Right hindlimb (tissue), 1 donor: ENCODE results near the gene NIM1K.
"Not testable (repeated sequence)": the region's sequence is repeated elsewhere in the genome, so short reads cannot be mapped to it uniquely, and the experiment has no call there.

Experiments
- DNase-seq: peaks from one replicate; pipeline ENCODE4 v3.0.0-alpha.2; 2018

NIM1K gene

DNA sequence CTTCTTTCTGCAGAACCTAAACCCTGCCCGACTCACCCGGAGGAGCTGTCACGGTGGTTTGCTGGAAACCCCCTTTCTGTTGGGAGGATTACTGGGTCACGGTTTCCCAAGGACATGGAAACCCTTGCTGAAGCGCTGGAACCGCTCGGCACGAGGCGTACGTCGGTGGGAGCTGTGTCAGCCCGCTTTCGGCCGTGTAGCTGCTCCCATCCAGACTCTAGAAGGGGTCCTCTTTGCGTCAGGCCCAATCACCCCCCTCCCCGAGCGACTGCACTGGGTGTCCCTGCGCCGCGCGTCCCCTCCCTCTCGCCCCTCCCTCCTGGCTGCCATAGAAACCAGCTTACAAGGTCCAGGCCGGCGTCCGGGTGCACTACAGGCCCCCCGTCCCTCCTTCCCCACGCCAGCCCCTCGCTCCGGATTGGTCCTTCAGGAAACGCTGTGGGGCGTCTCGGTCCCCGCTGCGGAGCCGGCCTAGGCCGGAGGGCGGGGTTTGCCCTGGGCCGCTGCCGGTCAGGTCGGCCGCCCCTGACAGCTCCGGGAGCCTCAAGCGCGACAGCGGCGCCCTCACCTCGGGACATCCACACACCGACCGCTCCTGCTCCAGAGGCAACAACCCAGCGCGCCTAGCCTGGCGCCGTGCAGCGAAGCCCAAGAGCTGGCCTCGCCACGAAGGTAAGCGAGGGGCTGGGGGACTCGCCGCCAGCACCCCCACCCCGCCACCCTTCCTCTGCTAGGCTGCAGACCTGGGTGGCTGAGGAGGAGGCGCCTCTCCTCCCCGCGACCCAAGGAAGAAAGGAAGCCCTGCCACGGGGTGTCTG, at the start of gene NIM1K:
Gene NIM1K, plus strand, starts transcription at position 486 of the 818 bp plus-strand sequence. CDS start 53,551 bp downstream, outside the sequence.
- DNase-seq = peak; percentile 79

GRCh38 chr5:43145071-43145470, 47.0 kb upstream of the NIM1K start:
- no peak for DNase-seq

- DNase-seq = no peak
Measured at GRCh38 chr5:43146958-43147357, 45.1 kb upstream of the NIM1K start.

DNA sequence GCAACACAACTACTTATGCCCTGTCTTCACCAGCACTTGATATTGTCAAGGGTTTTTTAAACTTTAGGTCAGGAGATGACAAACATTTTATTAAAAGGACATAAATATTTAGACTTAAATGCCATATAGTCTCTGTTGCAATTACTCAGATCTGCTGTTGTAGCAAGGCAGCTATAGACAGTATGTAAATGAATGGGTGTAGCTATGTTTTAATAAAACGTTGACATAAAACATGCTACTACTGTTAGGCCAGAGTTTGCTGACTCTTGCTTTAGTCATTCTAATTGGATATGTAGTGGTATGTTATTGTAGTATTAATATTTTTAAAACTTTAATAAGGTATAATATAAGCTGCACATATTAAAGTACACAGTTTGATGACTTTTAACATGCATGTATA, 43.6 kb upstream of the NIM1K start:
- DNase-seq = no peak

GRCh38 chr5:43149231-43149630, 42.8 kb upstream of the NIM1K start:
- DNase-seq = no peak

DNA sequence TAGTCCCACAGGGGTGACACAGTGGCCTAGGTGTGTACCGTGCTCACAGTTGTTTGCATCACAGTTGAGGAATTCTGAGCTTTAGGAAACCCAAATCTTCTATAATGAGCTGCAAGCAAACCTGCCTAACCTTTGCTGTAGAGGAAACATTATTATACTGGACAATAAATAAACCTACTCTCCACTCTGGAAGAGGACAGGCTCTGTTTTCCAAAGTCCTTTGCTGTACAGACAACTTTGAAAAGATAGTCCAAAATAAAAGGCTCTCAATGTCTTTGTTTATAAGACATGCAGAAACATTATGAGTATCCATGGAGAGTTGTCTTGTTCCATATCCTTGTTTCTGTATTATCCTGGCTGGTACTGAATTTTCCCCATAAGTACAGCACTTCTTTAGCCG, 42.0 kb upstream of the NIM1K start:
- no peak for DNase-seq

GRCh38 chr5:43150748-43151147, 41.3 kb upstream of the NIM1K start:
- no peak for DNase-seq

GRCh38 chr5:43152946-43153345, 39.1 kb upstream of the NIM1K start:
- DNase-seq = no peak

DNA sequence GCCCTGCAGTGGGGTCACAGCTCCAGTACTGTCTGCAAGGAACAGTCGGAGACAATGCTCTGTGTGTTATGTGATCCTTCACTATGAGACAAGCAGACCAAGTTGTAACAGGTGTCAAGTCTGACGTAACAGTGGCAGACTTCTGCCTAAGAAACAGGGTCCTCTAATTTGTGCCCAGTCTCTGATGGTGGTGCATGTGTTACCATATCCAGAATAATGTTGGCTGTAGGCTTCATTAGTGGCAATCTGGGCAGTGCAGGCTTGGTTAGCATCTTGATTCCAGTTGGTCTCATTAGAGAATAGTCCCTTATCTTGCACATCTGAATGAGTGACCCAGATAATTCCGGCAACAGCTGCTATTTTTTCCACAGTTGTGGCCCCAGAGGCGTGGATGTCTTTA, 37.6 kb upstream of the NIM1K start:
- DNase-seq = peak; percentile 24

DNA sequence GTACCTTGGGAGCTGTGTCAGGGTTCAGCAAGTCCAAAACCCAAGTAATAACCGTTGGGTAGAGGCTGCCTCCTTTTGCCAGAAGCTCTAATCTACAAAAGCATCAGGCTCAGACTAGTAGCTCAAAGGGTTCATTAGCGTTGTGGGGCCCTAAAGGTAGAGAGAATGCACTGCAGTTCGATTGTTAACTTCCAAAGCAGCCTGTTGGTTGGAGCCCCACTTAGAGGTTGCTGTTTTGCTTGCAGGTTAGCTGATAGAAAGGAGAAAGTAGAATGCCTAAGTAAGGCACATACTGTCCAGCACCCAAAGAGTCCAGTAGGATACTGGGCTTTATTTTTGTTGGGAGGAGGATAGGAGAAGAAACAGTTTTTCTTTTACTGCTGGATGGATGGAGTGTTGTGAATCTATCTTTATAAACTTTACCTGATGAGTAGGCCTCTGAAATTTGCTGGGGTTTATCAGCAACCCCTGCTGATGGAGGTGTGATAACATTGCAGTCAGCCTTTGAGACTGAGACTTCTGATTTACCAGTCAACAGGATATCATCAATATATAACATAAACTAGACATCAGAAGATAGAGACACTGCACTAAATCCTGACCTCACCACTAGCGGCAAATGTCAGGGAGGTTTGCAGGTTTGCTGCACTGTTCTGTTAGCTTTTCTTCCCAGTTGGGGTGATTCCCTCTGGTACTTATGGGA, 36.5 kb upstream of the NIM1K start:
- no peak for DNase-seq

- DNase-seq = no peak
Measured at GRCh38 chr5:43156388-43156787, 35.6 kb upstream of the NIM1K start.

DNA sequence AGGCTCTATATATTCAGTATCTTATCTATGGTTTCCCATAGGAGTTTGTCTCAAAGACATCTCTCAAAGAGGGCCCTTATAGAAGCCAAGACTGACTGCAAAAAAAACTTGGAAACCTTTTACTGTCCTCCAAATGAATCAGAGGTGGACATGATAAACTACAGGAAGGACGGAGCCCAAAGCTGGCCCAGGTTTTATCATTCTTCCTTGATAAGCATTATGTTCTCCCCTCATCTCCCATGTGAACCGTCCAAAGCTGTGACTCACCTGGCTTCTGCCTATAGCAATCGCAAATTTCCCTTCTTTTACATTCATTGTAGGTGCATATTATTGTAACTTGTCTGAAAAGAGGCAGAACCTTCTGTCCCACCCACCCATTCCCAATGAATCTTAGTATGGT, 35.0 kb upstream of the NIM1K start:
- DNase-seq = no peak

DNA sequence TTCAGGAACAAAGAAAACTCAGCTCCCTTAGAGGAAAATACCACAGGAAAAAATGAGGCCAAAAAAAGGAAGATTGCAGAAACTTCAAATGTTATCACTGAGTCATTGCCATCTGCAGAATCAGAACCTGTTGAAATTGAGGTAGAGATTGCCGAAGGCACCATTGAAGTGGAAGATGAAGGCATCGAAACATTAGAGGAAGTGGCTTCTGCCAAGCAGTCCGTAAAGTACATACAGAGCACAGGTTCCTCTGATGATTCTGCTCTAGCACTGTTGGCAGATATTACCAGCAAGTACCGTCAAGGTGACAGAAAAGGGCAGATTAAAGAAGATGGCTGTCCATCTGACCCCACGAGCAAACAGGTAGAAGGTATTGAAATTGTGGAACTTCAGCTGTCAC, 30.8 kb upstream of the NIM1K start:
- DNase-seq = no peak

DNA sequence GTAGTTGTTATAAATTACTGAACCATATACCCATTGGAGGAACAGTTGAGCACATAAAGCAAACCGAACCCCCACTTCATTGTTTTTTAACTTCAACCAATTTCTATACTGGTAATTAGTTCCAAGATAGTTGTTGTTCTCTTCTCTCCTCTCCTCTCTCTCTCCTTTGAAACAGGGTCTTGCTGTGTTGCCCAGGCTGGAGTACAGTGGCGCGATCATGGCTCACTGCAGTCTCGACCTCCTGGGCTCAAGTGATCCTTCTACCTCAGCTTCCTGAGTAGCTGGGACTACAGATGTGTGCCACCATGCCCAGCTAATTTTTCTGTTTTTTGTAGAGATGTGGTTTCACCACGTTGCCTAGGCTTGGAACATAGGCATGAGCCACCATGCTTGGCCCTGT, 27.2 kb upstream of the NIM1K start:
- DNase-seq = not testable (repeated sequence)

DNA sequence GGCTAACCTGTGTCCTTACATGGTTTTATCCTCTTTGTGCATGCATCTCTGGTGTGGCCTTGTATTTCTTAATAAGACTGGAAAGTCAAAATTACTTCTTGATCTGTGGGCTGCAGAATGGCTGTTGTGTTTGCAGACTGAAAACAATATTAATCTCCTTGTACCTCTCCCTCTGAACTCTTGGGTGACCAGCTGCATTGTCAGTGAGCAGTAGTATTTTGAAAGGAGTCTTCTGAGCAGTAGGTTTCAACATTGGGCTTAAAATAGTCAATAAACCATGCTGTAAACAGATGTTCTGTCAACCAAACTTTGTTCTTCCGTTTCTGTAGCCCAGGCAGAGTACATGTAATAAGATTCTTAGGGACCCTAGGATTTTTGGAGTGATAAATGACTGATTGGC, 26.7 kb upstream of the NIM1K start:
- DNase-seq = no peak

- DNase-seq = no peak
Measured at GRCh38 chr5:43168175-43168574, 23.9 kb upstream of the NIM1K start.

- DNase-seq = no peak
Measured at GRCh38 chr5:43171451-43171850, 20.6 kb upstream of the NIM1K start.

GRCh38 chr5:43171926-43172325, 20.1 kb upstream of the NIM1K start:
- DNase-seq = no peak

GRCh38 chr5:43172779-43173178, 19.2 kb upstream of the NIM1K start:
- no peak for DNase-seq

DNA sequence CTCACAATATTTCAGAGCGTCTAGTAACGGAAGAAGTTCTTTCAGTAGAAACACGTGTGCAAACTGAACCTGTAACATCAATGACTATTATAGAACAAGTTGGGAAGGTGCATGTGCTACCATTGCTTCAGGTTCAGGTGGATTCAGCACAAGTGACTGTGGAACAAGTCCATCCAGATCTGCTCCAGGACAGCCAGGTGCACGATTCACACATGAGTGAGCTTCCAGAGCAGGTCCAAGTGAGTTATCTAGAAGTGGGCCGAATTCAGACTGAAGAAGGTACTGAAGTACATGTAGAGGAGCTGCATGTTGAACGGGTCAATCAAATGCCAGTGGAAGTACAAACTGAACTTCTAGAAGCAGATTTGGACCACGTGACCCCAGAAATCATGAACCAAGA, 17.4 kb upstream of the NIM1K start:
- no peak for DNase-seq

DNA sequence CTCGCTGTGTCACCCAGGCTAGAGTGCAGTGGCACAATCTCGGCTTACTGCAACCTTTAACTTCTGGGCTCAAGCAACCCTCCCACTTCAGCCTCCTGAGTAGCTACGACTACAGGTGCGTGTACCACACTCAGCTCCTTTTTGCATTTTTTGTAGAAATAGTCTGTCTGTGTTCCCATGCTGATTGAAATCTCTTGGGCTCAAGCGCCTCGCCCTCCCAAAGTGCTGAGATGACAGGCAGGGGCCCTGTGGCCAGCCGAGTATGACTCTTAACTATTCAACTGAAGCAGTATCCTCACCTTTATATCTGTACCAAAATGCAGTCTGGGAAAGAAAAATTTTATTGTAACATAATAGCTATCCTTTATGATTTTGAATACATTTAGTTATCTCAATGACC, 12.2 kb upstream of the NIM1K start:
- DNase-seq = no peak

GRCh38 chr5:43182421-43182820, 9.6 kb upstream of the NIM1K start:
- DNase-seq = no peak

GRCh38 chr5:43183101-43183500, 8.9 kb upstream of the NIM1K start:
- DNase-seq = not testable (repeated sequence)
